GM13977 (cell line): ENCODE results near the gene PLOD3.

ENCODE experiments used
- DNase-seq: peaks from one replicate; pipeline ENCODE4 v3.0.0; 2012; ENCODE audit warnings: low spot score
- in situ Hi-C: fragments of 300-500 bp; cut with MboI; formaldehyde crosslinking; loops from one replicate; pipeline ENCODE4 v1.12.0; 2022; ENCODE audit warnings: low sequenced_read_pairs, low pct_unique_long_range_greater_than_20kb, mixed read lengths, inconsistent platforms; ENCODE audit not compliant: unreplicated experiment
- TF ChIP-seq, protein P1 (sequence below): IDR thresholded peaks from 2 replicates; pipeline ENCODE4 v1.5.1; 2012; ENCODE audit warnings: mild to moderate bottlenecking, control low read depth; ENCODE audit not compliant: insufficient read depth; ENCODE audit errors: extremely low read depth, missing control alignments

The PLOD3 gene

DNA sequence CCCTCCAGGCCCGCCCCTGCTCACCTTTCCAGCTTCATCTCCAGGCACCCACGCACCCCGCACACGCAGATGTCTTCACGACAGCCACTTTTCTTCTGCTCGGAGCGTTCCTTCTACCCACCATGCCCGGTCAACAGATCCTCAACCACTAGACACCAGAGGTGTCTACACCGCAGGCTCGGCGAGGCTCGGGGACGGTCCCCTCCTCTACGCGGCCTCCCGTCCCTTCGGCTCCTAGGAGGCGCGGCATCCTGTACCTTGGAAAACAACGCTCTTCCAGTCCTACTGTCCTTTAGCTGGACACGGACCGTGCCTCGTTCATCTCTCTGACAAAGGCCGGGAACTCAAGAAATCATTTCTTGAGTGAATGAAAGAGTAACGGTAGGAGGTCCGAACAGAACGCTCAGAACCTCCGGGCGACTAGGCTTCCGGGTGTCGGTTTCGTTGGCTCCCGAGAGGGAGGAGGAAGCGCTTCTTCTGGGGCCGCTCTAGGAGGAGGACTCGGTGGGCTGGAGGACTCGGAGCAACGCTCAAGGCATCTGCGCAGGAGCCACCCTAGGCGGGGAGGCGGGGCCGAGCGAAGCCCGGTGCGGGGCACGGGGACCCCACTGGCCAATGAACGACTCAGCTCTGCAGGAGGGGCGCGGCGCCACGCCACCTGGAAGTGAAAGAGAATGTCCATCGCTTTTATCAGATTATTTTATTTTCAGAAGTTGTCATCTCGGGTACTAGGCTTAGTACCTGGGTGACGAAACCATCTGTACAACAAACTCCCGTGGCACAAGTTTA lies 34.7 kb upstream of the PLOD3 start:
- in situ Hi-C loops: no loop called here
- TF ChIP-seq, protein P1, sequence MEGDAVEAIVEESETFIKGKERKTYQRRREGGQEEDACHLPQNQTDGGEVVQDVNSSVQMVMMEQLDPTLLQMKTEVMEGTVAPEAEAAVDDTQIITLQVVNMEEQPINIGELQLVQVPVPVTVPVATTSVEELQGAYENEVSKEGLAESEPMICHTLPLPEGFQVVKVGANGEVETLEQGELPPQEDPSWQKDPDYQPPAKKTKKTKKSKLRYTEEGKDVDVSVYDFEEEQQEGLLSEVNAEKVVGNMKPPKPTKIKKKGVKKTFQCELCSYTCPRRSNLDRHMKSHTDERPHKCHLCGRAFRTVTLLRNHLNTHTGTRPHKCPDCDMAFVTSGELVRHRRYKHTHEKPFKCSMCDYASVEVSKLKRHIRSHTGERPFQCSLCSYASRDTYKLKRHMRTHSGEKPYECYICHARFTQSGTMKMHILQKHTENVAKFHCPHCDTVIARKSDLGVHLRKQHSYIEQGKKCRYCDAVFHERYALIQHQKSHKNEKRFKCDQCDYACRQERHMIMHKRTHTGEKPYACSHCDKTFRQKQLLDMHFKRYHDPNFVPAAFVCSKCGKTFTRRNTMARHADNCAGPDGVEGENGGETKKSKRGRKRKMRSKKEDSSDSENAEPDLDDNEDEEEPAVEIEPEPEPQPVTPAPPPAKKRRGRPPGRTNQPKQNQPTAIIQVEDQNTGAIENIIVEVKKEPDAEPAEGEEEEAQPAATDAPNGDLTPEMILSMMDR: no peak
- peak; percentile 96 for DNase-seq

DNA sequence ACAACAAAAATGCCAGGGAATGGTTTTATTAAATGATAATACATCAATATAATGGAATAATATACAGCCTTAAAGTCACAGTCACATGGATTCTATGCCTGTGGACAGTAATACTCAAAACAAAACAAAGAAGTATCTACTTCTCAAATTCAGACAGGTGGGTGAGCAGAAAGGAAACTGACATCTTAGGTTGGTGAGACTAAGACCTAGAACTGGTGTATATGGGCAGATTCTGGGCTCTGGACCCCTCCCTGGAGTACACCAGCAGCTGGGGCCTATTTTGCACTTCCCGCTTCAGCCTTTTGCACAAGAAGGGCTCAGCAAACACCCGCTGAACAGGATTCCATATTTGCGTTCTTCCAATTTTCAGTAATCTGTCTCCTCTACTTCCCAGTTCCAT lies 32.9 kb upstream of the PLOD3 start:
- TF ChIP-seq, protein P1: no peak
- in situ Hi-C loops: no loop called here

DNA sequence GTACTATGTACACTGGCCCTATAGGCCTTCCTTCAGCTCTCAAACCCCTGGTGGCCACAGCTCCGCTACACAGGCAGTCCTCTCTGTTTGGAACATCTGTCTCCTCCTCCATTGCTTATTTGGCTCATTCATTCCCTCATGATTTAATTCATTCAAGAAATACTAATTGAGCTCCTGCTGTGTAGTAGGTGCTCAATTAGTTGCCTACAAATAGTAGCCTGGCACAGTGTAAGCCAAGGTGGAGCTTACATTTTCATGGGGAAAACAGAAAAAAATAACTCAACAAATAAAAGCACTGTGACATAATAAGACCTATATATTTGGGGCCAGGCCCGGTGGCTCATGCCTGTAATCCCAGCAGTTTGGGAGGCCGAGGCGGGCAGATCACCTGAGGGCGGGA lies 30.9 kb upstream of the PLOD3 start:
- DNase-seq: no peak
- in situ Hi-C loops: no loop called here
- TF ChIP-seq, protein P1: no peak

More for the DNA sequence above, 32.9 kb upstream of the PLOD3 start:
- DNase-seq: peak; percentile 53

DNA sequence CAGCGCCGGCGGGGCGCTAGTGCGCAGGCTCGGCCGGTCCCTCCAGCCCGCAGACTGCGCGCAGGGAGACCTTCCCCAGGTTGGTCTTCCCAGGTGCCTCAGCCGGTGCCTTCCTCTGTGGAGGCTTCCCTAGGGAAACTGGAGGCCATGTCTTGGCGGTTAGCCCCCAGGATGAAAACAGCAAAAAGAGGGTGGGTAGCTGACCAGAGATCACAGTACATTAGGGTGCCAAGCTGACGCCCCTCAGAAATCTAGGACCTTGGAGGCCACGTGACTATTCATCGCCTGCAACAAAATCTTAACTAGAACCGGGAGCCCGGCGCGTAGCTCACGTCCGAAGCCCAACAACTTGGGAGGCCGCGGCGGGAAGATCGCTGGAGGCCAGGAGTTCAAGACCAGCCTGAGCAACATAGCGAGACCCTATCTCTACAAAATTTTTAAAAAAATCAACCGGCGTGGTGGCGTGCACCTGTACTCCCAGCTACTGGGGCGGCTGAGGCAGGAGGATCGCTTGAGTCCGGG lies 27.8 kb upstream of the PLOD3 start:
- TF ChIP-seq, protein P1: no peak
- DNase-seq: no peak
- in situ Hi-C loops: no loop called here

DNA sequence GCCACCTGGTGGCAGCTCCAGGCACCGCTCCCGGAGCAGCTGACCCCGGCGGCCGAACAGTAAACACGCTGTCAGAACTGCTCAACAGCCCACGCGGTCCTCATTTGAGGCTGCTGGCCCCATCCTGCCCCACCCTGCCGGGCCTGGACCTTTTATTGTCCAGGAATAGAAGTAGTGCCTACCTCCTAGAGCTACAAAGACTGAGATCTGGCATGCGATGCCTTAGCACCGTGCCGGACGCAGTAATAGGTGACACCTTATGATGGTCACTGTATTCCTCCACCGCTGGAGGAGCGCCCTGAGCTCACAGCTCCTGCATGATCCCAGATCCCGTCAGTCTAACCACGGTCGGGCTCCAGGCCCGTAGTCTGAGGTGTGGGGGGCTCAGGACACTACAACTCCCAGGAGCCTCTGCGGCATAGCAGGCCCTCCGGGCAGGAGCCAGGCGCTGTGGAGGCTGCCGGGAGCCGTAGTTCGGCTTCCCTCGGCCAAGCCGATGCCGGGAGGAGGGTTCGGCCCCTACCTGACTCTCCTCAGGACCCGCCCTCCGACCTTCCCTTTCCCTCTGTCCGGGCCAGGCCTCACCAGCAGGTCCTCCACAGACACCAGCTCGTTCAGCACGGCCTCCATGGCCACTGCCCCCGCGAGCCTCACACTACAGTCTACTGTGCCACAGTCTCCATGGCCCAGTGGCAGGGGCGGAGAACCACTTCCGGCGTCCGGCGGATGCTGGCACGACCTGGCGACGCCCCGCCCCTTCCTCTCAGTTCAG lies 27.2 kb upstream of the PLOD3 start, which contains the start of gene FIS1:
Gene FIS1 (minus strand): TSS at position 707 of the 772 bp plus-strand sequence. CDS start 77 bp downstream, at position 630.
- TF ChIP-seq, protein P1: peak; percentile 97
- in situ Hi-C loops: no loop called here
- DNase-seq: peak; percentile 92

DNA sequence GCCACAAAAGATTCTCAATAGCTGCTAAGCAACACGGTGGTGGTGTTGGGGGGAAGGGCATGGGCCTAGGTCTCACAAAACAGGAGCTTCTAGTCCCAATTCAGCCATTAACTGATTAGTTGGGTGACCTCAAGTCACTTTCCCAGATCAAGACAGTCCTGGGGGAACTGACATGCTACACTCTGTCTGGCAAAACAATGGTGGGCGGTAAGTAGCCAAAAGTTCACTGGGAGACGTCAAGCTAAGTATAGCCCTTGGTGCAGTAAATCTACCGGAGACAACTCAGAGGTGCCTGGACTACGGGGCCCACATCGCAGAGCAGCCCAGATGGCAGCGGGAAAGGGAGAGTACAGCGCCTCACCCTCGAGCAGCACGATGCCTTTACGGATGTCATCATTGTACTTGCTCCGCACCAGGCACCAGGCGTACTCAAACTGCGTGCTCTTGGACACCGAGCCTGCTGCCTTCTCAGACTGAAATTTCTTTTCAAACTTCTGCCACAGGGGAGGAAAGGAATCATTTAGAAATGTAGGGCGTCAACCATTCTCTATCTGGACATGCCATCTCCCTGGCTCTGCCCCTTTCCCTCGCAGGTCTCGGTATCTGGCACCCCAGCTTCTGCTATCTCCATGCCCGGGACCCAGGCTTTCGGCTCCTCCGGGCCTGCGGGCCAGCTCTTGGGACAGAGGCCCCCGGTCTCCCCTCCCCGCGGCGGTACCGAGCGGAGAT lies 26.4 kb upstream of the PLOD3 start:
- in situ Hi-C loops: no loop called here
- TF ChIP-seq, protein P1: no peak
- peak; percentile 11 for DNase-seq
